ENCODE measurements around the gene TCAP. TPM values are rescaled to one million over a fixed set of nuclear protein-coding genes. Genes with fewer than 3 reads are reported as not detected.
A peak's percentile ranks its signal among the peaks of the same experiment; 100 is the strongest.

Gene TCAP
- total RNA-seq, 6 donors from 2014 or later: 0.39 to 4.2 (median 2.5) TPM

- ATAC-seq (ENCODE audit: low FRiP score in 2 of 2) (no peak), DNase-seq (no peak)
- H3K4me1 ChIP-seq: peaks cover 36 to 58% (median 49%) of the 10 kb centered on the region in 4 donors
- H3K36me3 ChIP-seq: peaks cover 0 to 2% (median 0%) of the 10 kb centered on the region in 4 donors
- no peak overlapping the region for H3K4me3 ChIP-seq
- H3K27me3 ChIP-seq: peaks cover 0 to 26% (median 9%) of the 10 kb centered on the region in 4 donors
- no peak for TF ChIP-seq POLR2A (IDR thresholded peaks at IDR 0.05)
- TF ChIP-seq POLR2AphosphoS5 (IDR thresholded peaks at IDR 0.05): no peak
- TF ChIP-seq CTCF (IDR thresholded peaks at IDR 0.05): peak; percentile 19 to 66 (median 60)
- TF ChIP-seq EP300 (IDR thresholded peaks at IDR 0.05): no peak
- no peaks in the 10 kb centered on the region for H3K9me3 ChIP-seq
- 35 to 55% methylated on average over 13 to 19 of the region's 19 CpGs for WGBS, 2 donors
- H3K27ac ChIP-seq: no peak overlapping the region
These were observed 6.7 kb downstream of the TCAP start for GRCh38 chr17:39671651-39672521.

DNA sequence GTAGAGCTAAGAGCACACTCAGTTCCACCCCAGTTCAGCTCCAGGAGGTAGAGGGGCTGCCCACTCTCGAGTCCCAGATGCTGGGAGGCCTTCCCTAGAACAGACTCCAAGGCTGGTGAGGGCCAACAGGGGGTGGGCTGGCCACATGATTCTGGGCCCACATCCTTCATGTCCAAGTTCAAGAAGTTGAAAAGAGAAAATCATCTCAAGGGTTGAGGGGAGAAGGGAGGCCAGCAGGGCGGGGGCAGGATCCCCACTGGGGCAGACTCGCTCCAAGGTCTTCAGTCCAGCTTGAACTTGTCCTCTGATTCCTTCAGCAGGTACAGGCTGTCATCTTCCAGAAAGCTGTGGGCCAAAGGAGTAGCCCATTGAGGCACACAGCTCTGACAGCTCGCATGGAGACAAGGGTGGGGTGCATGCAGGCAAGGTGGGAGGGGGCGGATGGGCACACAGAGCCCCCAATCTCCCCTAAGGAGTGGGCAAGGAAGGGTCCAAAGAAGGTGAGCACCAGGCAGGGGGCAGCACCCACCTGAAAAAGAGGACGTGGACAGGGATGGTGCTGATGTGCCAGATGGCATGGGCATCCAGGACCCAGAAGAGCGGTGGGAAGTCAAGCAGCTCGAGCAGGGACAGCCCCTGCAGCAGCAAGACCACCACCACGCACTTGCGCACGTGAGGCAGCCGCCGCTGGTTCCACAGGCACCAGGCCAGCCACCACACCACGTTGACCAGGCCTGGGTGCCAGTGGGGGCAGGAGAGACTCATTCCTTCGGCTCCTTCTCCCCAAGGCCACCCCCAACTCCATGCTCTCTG lies 7.6 kb downstream of the TCAP start:
- no peak for TF ChIP-seq POLR2AphosphoS5 (IDR thresholded peaks at IDR 0.05)
- no peak for TF ChIP-seq EP300 (IDR thresholded peaks at IDR 0.05)
- no peak for TF ChIP-seq CTCF (IDR thresholded peaks at IDR 0.05)
- no peak for TF ChIP-seq POLR2A (IDR thresholded peaks at IDR 0.05)
- peaks cover 0 to 20% (median 4%) of the 10 kb centered on the region in 4 donors for H3K27me3 ChIP-seq
- no peak overlapping the region for H3K4me3 ChIP-seq
- WGBS, 2 donors: 84 to 89% methylated on average over 12 to 15 of the region's 15 CpGs
- H3K27ac ChIP-seq: no peak overlapping the region
- DNase-seq (peak in 1 of 2 donors; percentile 59), ATAC-seq (ENCODE audit: low FRiP score in 2 of 2) (no peak)
- H3K9me3 ChIP-seq: no peaks in the 10 kb centered on the region
- peaks cover 36 to 58% (median 49%) of the 10 kb centered on the region in 4 donors for H3K4me1 ChIP-seq
- peaks cover 0 to 2% (median 0%) of the 10 kb centered on the region in 4 donors for H3K36me3 ChIP-seq

DNA sequence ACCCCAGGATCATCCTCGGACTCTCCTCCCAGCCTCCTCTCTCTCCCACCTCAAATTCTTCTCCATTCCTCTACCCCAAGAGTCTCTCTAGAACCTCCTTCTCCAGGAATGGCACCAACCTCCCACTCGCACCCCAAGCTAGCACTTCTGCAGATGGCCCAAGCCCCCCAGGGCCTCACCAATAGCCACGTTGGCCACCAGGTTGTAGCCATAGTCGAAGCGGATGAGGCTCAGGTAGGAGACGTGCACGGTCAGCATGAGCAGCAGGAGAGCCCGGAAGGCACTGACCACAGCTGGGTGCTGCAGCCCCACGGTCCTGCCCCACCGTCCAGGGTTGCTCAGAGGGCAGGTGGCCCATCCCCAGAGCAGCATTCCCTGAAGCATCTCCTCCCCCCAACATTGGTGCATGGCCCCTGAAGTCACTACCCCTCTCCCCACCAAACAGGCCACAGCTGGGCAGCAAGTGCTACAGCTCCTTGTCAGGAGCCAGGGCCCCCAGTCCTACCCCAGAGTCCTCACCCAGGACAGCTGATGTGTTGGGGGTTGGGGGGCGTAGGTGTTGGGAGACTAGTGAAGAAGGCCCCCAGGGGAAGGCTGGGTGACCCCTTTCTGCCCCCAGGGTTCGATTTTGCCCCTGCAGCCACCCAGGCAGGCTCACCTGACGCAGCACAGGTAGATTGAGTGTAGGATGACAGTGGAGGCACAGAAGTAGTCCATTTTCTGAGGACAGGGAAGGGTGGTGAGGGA lies 8.4 kb downstream of the TCAP start:
- DNase-seq (no peak), ATAC-seq (ENCODE audit: low FRiP score in 2 of 2) (no peak)
- Histone ChIP-seq H3K27ac (no peak overlapping the region), H3K9me3 (no peaks in the 10 kb centered on the region), H3K4me3 (no peak overlapping the region), H3K36me3 (peaks cover 0 to 2% (median 0%) of the 10 kb centered on the region in 4 donors), H3K4me1 (peaks cover 32 to 58% (median 47%) of the 10 kb centered on the region in 4 donors), H3K27me3 (peaks cover 0 to 14% (median 1%) of the 10 kb centered on the region in 4 donors)
- TF ChIP-seq POLR2AphosphoS5 (IDR thresholded peaks at IDR 0.05) (no peak), POLR2A (IDR thresholded peaks at IDR 0.05) (no peak), CTCF (IDR thresholded peaks at IDR 0.05) (no peak)
- 75 to 87% methylated on average over 9 to 13 of the region's 13 CpGs for WGBS, 2 donors

GRCh38 chr17:39674179-39674578 lies 9.0 kb downstream of the TCAP start:
- H3K27me3 ChIP-seq: peaks cover 0 to 9% (median 1%) of the 10 kb centered on the region in 4 donors
- no peaks in the 10 kb centered on the region for H3K9me3 ChIP-seq
- no peak for DNase-seq
- TF ChIP-seq POLR2AphosphoS5 (IDR thresholded peaks at IDR 0.05) (no peak), CTCF (IDR thresholded peaks at IDR 0.05) (no peak), POLR2A (IDR thresholded peaks at IDR 0.05) (no peak), EP300 (IDR thresholded peaks at IDR 0.05) (no peak)
- 92 to 93% methylated on average over 5 of the region's 5 CpGs for WGBS, 2 donors
- H3K36me3 ChIP-seq: peaks cover 0 to 2% (median 0%) of the 10 kb centered on the region in 4 donors
- H3K4me1 ChIP-seq: peaks cover 27 to 55% (median 42%) of the 10 kb centered on the region in 4 donors
- H3K27ac ChIP-seq: peak overlapping the region in 1 of 4 donors; percentile 50
- no peak for ATAC-seq (ENCODE audit: low FRiP score in 2 of 2)
- no peak overlapping the region for H3K4me3 ChIP-seq
